Activated CD4-positive, alpha-beta T cell treated with anti-CD3 and anti-CD28 coated beads for 36 hours (primary cell): ENCODE results near the gene TAF6L. TPM values are rescaled to one million over a fixed set of nuclear protein-coding genes. Genes with fewer than 3 reads are reported as not detected.

Source experiments
- microRNA-seq: library from miRNA; unstranded; fragments of <30 nt; microRNA quantifications from one replicate; pipeline ENCODE4 v1.2.0, GENCODE V29; 2021; ENCODE audit warnings: borderline replicate concordance
- total RNA-seq, 2 experiments: library from RNA; stranded (reverse); gene quantifications; one replicate each; pipeline ENCODE4 v1.2.3, GENCODE V29; 2021

TAF6L gene
- total RNA-seq, 2 experiments from 2014 or later = 10.2 to 12.6 TPM

Small RNA genes within 50 kb of the gene (microRNA-seq; reads per million reads assigned to microRNA genes)
- gene MIR6514 = 3.2 reads per million
- 2.1 reads per million for gene MIR6748

Other genes with a start within 250 kb of the TAF6L start
- gene AHNAK, start 224.6 kb upstream of the TAF6L start, total RNA-seq = 10 to 100 TPM; 47.3 to 54.7 TPM
- 1,000 to 10,000 TPM; 1,986 to 2,351 TPM for gene EEF1G, start 197.5 kb upstream of the TAF6L start, total RNA-seq
- 10 to 100 TPM; 32.5 to 36.0 TPM for gene TUT1, start 179.9 kb upstream of the TAF6L start, total RNA-seq
- 100 to 1,000 TPM; 159 to 179 TPM for gene MTA2, start 169.5 kb upstream of the TAF6L start, total RNA-seq
- 100 to 1,000 TPM; 101 to 112 TPM for gene EML3, start 158.6 kb upstream of the TAF6L start, total RNA-seq
- 1 to 10 TPM; 1.5 to 1.9 TPM for gene ROM1, start 158.1 kb upstream of the TAF6L start, total RNA-seq
- 10 to 100 TPM; 48.7 to 57.5 TPM for gene B3GAT3, start 149.4 kb upstream of the TAF6L start, total RNA-seq
- gene GANAB, start 124.8 kb upstream of the TAF6L start, total RNA-seq = 100 to 1,000 TPM; 208 to 218 TPM
- 10 to 100 TPM; 26.0 to 29.9 TPM for gene INTS5, start 118.1 kb upstream of the TAF6L start, total RNA-seq
- gene C11orf98, start 106.2 kb upstream of the TAF6L start, total RNA-seq = 100 to 1,000 TPM; 108 to 135 TPM
- 10 to 100 TPM; 12.6 to 31.3 TPM for gene CSKMT, start 106.1 kb upstream of the TAF6L start, total RNA-seq
- gene UQCC3, start 99.7 kb upstream of the TAF6L start, total RNA-seq = 1 to 10 TPM; 4.1 to 6.4 TPM
- gene LBHD1, start 99.1 kb upstream of the TAF6L start, total RNA-seq = 10 to 100 TPM; 11.9 to 15.5 TPM
- gene UBXN1, start 92.3 kb upstream of the TAF6L start, total RNA-seq = 100 to 1,000 TPM in 1 of 2 experiments, 10 to 100 TPM in 1; 95.6 to 119 TPM
- gene LRRN4CL, start 81.9 kb upstream of the TAF6L start, total RNA-seq = under 1 TPM in 1 of 2 experiments, not detected in 1; 0.16 TPM
- gene BSCL2, start 64.0 kb upstream of the TAF6L start, total RNA-seq = 10 to 100 TPM; 16.7 to 28.0 TPM
- not detected for gene GNG3, start 63.7 kb upstream of the TAF6L start, total RNA-seq
- gene HNRNPUL2, start 43.9 kb upstream of the TAF6L start, total RNA-seq = 10 to 100 TPM; 48.7 to 59.6 TPM
- gene TTC9C, start 42.9 kb upstream of the TAF6L start, total RNA-seq = 10 to 100 TPM; 40.8 to 54.1 TPM
- 10 to 100 TPM in 1 of 2 experiments, 1 to 10 TPM in 1; 6.0 to 10.2 TPM for gene ZBTB3, start 17.2 kb upstream of the TAF6L start, total RNA-seq
- gene POLR2G, start 9.8 kb upstream of the TAF6L start, total RNA-seq = 100 to 1,000 TPM in 1 of 2 experiments, 10 to 100 TPM in 1; 87.1 to 125 TPM
- gene TMEM179B, start 16.0 kb downstream of the TAF6L start, total RNA-seq = 10 to 100 TPM; 19.5 to 35.9 TPM
- gene TMEM223, start 20.6 kb downstream of the TAF6L start, total RNA-seq = 10 to 100 TPM; 11.1 to 12.6 TPM
- 10 to 100 TPM; 89.5 to 97.6 TPM for gene NXF1, start 34.0 kb downstream of the TAF6L start, total RNA-seq
- 10 to 100 TPM; 19.3 to 21.8 TPM for gene STX5, start 60.7 kb downstream of the TAF6L start, total RNA-seq
- gene TEX54, start 61.4 kb downstream of the TAF6L start, total RNA-seq = under 1 TPM in 1 of 2 experiments, not detected in 1; 0.42 TPM
- gene WDR74, start 68.2 kb downstream of the TAF6L start, total RNA-seq = 10 to 100 TPM; 83.1 to 93.1 TPM
- 100 to 1,000 TPM; 401 to 402 TPM for gene SLC3A2, start 109.5 kb downstream of the TAF6L start, total RNA-seq
- not detected for gene CHRM1, start 150.0 kb downstream of the TAF6L start, total RNA-seq
- not detected for gene SLC22A6, start 213.6 kb downstream of the TAF6L start, total RNA-seq
- not detected for gene SLC22A8, start 244.4 kb downstream of the TAF6L start, total RNA-seq